Pancreas (tissue), 10 donors: ENCODE measurements around the gene MAP2K7. TPM values are rescaled to one million over a fixed set of nuclear protein-coding genes. Genes with fewer than 3 reads are reported as not detected.
"Not testable (repeated sequence)": the region's sequence is repeated elsewhere in the genome, so short reads cannot be mapped to it uniquely, and the experiment has no call there.

ENCODE experiments used
- ATAC-seq, 4 donors: fragments of 200-7000 bp; cut with Tn5 transposase; one replicate each; pipeline versions ENCODE4 v1.8.0 to v1.9.1; 2020; ENCODE audit warnings: mild to moderate bottlenecking in 4 of 4, moderate library complexity in 4 of 4
- DNase-seq, 6 donors: peaks; one replicate each; pipeline ENCODE4 v3.0.0-alpha.2; 2020
- FAIRE-seq: peaks from 2 replicates; lab custom pipeline; 2012; peaks lifted over from hg19 to GRCh38; lab: Jason Lieb, UNC
- H3K27ac ChIP-seq, 4 donors: fragments of 200-600 bp; sonication (generic); 1 replicate in 3 of 4; 2 replicates in 1 of 4; pipeline versions ENCODE4 v1.5.0 to v1.8.0; 2020
- H3K27me3 ChIP-seq, 4 donors: fragments of 200-600 bp; one replicate each; pipeline ENCODE4 v1.8.0; 2021
- H3K36me3 ChIP-seq, 3 donors: fragments of 200-600 bp; sonication (generic) in 1 of 3; one replicate each; pipeline versions ENCODE4 v1.5.0 to v1.8.0; 2020 to 2021
- H3K4me1 ChIP-seq, 3 donors: fragments of 200-600 bp; one replicate each; pipeline ENCODE4 v1.8.0; 2021
- H3K4me3 ChIP-seq, 4 donors: fragments of 200-600 bp; sonication (generic) in 2 of 4; one replicate each; pipeline versions ENCODE4 v1.5.0 to v1.8.0; 2020 to 2021
- H3K9me3 ChIP-seq, 4 donors: fragments of 200-600 bp; one replicate each; pipeline ENCODE4 v1.8.0; 2021
- CTCF ChIP-seq, 4 donors: fragments of 200-600 bp; sonication (generic) in 3 of 4; IDR thresholded peaks; one replicate each; pipeline versions ENCODE4 v1.5.0 to v1.8.0; 2021; ENCODE audit warnings: antibody characterized with exemption in 4 of 4
- WGBS, 2 donors: extraction: QIAGEN DNeasy Blood & Tissue Kit; methylation state at CpG; one replicate each; pipeline ENCODE4 v1.1.7; 2013; 5-methylcytosine and 5-hydroxymethylcytosine counted together
- intact Hi-C, 3 donors: fragments of 100-400 bp; cut with DNase I; formaldehyde crosslinking; loops; one replicate each; pipeline versions ENCODE4 v1.11.1 to v1.14.2; 2022
- polyA plus RNA-seq, 2 donors: library from polyadenylated mRNA; stranded (reverse); fragments of 200-250 nt; gene quantifications; one replicate each; pipeline ENCODE4 v1.2.3, GENCODE V29; 2013
- total RNA-seq, 6 donors: library from RNA; stranded (reverse); fragmentation: NEBNext Ultra II Directional in 4 of 6; extraction: Animal tissue kit (Norgen Biotek cat#: 25700) in 4 of 6; gene quantifications; one replicate each; pipeline versions ENCODE4 v1.2.1 to v1.2.4, GENCODE V29; 2021 to 2023
- donor health status: healthy with polysubstance abuse.
- donor health status: DM: no; HTN: no; CAD: no; lungs with moderate emphysema.
- donor health status: DM: no; HTN: no; CAD: no.
- donor health status: control.
- donor health status: control.
- donor health status: Bipolar disorder and iron deficiency.
- donor health status: DM: yes; HTN: yes; CAD: no.
- donor health status: DM: no; HTN: no; CAD: no.
- donor health status: DM: no; HTN: no; CAD: no.
- donor health status: DM: yes; HTN: yes; CAD: no.

MAP2K7 gene
- total and polyA plus RNA-seq, 8 donors = 13.9 to 45.3 (median 16.9) TPM

GRCh38 chr19:7916103-7916954 is 12.7 kb downstream of the MAP2K7 start:
- no peak for TF ChIP-seq CTCF (IDR thresholded peaks at IDR 0.05)
- intact Hi-C loops = no loop called here
- Histone ChIP-seq H3K9me3 (no peaks in the 10 kb centered on the region), H3K27me3 (peaks cover 0 to 6% (median 0%) of the 10 kb centered on the region in 4 donors), H3K36me3 (peaks cover 0 to 14% (median 14%) of the 10 kb centered on the region in 3 donors), H3K27ac (no peak overlapping the region), H3K4me1 (peaks cover 4 to 18% (median 10%) of the 10 kb centered on the region in 3 donors), H3K4me3 (peak overlapping the region in 2 of 4 donors; percentile 31 to 38)
- 1 to 2% methylated on average over 84 to 104 of the region's 104 CpGs for WGBS, 2 donors
- DNase-seq (peak in 5 of 6 donors; percentile 3 to 82 (median 50)), ATAC-seq (no peak), FAIRE-seq (no peak)

GRCh38 chr19:7916955-7917266 is 13.2 kb downstream of the MAP2K7 start:
- ATAC-seq = no peak
- Histone ChIP-seq H3K4me1 (peaks cover 6 to 18% (median 13%) of the 10 kb centered on the region in 3 donors), H3K4me3 (peak overlapping the region in 2 of 4 donors; percentile 31 to 38), H3K27me3 (peaks cover 0 to 6% (median 0%) of the 10 kb centered on the region in 4 donors), H3K9me3 (no peaks in the 10 kb centered on the region), H3K36me3 (peaks cover 0 to 8% (median 8%) of the 10 kb centered on the region in 3 donors), H3K27ac (no peak overlapping the region)
- TF ChIP-seq CTCF (IDR thresholded peaks at IDR 0.05) = no peak
- intact Hi-C loops = no loop called here
- FAIRE-seq = no peak
- WGBS, 2 donors = 14 to 19% methylated on average over 12 of the region's 12 CpGs
- peak in 1 of 6 donors; percentile 13 for DNase-seq

GRCh38 chr19:7917267-7918061 is 13.8 kb downstream of the MAP2K7 start:
- DNase-seq (peak in 4 of 6 donors; percentile 18 to 87 (median 74)), FAIRE-seq (no peak), ATAC-seq (no peak)
- Histone ChIP-seq H3K4me3 (peak overlapping the region in 3 of 4 donors; percentile 4 to 38 (median 31)), H3K36me3 (peaks cover 0 to 4% (median 3%) of the 10 kb centered on the region in 3 donors), H3K9me3 (no peaks in the 10 kb centered on the region), H3K27me3 (peaks cover 0 to 6% (median 0%) of the 10 kb centered on the region in 4 donors), H3K27ac (no peak overlapping the region), H3K4me1 (peaks cover 6 to 18% (median 13%) of the 10 kb centered on the region in 3 donors)
- WGBS, 2 donors = 4 to 7% methylated on average over 47 to 71 of the region's 71 CpGs
- intact Hi-C loops = no loop called here
- peak in 2 of 4 donors; percentile 9 to 33 for TF ChIP-seq CTCF (IDR thresholded peaks at IDR 0.05)

- WGBS, 2 donors = 43% methylated on average over 28 to 29 of the region's 29 CpGs
- intact Hi-C loops, DNase-seq, H3K27me3 ChIP-seq, ATAC-seq, H3K9me3 ChIP-seq, H3K36me3 ChIP-seq, FAIRE-seq, H3K27ac ChIP-seq: not testable (repeated sequence)
- peak overlapping the region in 3 of 4 donors; percentile 4 to 38 (median 31) for H3K4me3 ChIP-seq
- peaks cover 6 to 18% (median 13%) of the 10 kb centered on the region in 3 donors for H3K4me1 ChIP-seq
Measured at GRCh38 chr19:7918062-7918614, 14.5 kb downstream of the MAP2K7 start.
